Left lobe of liver (tissue), 2 donors: Measurements from ENCODE around the gene TUBGCP6. TPM values are rescaled to one million over a fixed set of nuclear protein-coding genes. Genes with fewer than 3 reads are reported as not detected.

Source experiments
- ATAC-seq: fragments of 200-7000 bp; cut with Tn5 transposase; one replicate; pipeline ENCODE4 v1.9.1; 2020; ENCODE audit warnings: mild to moderate bottlenecking, moderate library complexity
- DNase-seq: peaks from one replicate; pipeline ENCODE4 v3.0.0-alpha.2; 2020; ENCODE audit warnings: low spot score
- total RNA-seq: library from RNA; stranded (reverse); gene quantifications from one replicate; pipeline ENCODE4 v1.2.1, GENCODE V29; 2021
- donor health status: DM: no; HTN: no; CAD: no; lungs with moderate emphysema.
- donor health status: DM: no; HTN: yes; CAD: no.

The TUBGCP6 gene
- total RNA-seq, 1 donor from 2014 or later = 21.3 TPM

- DNase-seq = no peak
- no peak for ATAC-seq
Measured at GRCh38 chr22:50266994-50267393, 22.2 kb upstream of the TUBGCP6 start.

GRCh38 chr22:50264946-50265669 is 20.3 kb upstream of the TUBGCP6 start:
- no peak for DNase-seq
- no peak for ATAC-seq

- DNase-seq = no peak
- no peak for ATAC-seq
Measured at GRCh38 chr22:50264104-50264745, 19.4 kb upstream of the TUBGCP6 start.

GRCh38 chr22:50262973-50263617 is 18.3 kb upstream of the TUBGCP6 start:
- ATAC-seq = no peak
- no peak for DNase-seq

GRCh38 chr22:50262460-50262911 is 17.7 kb upstream of the TUBGCP6 start:
- ATAC-seq = no peak
- DNase-seq = no peak

- DNase-seq = no peak
- ATAC-seq = peak; percentile 2
Measured at GRCh38 chr22:50261615-50262459, 17.0 kb upstream of the TUBGCP6 start, which contains the start of gene MAPK12. TSS of gene MAPK12 (minus strand) at chr22:50261683. CDS start at chr22:50261509, 174 bp downstream.

GRCh38 chr22:50260801-50261614 is 16.2 kb upstream of the TUBGCP6 start:
- DNase-seq = no peak

GRCh38 chr22:50260434-50260800 is 15.6 kb upstream of the TUBGCP6 start:
- ATAC-seq = no peak

More at GRCh38 chr22:50260801-50261614, 16.2 kb upstream of the TUBGCP6 start:
- ATAC-seq = peak; percentile 11

GRCh38 chr22:50259302-50259701 is 14.5 kb upstream of the TUBGCP6 start:
- ATAC-seq (no peak), DNase-seq (no peak)

More at GRCh38 chr22:50260434-50260800, 15.6 kb upstream of the TUBGCP6 start:
- no peak for DNase-seq

- peak; percentile 88 for DNase-seq
- ATAC-seq = peak; percentile 78
Measured at GRCh38 chr22:50258361-50259292, 13.8 kb upstream of the TUBGCP6 start.

GRCh38 chr22:50257451-50258360 is 12.9 kb upstream of the TUBGCP6 start:
- ATAC-seq (peak; percentile 76), DNase-seq (peak; percentile 91)

GRCh38 chr22:50257041-50257440 is 12.2 kb upstream of the TUBGCP6 start:
- DNase-seq = no peak
- no peak for ATAC-seq

GRCh38 chr22:50256258-50256862 is 11.5 kb upstream of the TUBGCP6 start:
- no peak for DNase-seq

GRCh38 chr22:50255607-50256006 is 10.8 kb upstream of the TUBGCP6 start:
- ATAC-seq (no peak), DNase-seq (no peak)

More at GRCh38 chr22:50256258-50256862, 11.5 kb upstream of the TUBGCP6 start:
- ATAC-seq = no peak

GRCh38 chr22:50255099-50255498 is 10.3 kb upstream of the TUBGCP6 start:
- no peak for ATAC-seq
- no peak for DNase-seq

GRCh38 chr22:50253941-50254340 is 9.1 kb upstream of the TUBGCP6 start:
- DNase-seq (no peak), ATAC-seq (no peak)
